ENCODE data around the gene SIK3.

The SIK3 gene

GRCh38 chr11:116938471-116939070 lies 159.7 kb downstream of the SIK3 start:
- no peak for DNase-seq (ENCODE audit: low spot score)
- in situ Hi-C loops (cut with MboI; ENCODE audit: low pct_unique_long_range_greater_than_20kb, low sequenced_read_pairs, unreplicated experiment), result no loop called here
- TF ChIP-seq CTCF (IDR thresholded peaks at IDR 0.05; ENCODE audit: extremely low read depth, insufficient read depth, missing control alignments), result no peak

GRCh38 chr11:116936754-116937446 lies 161.3 kb downstream of the SIK3 start:
- TF ChIP-seq CTCF (IDR thresholded peaks at IDR 0.05; ENCODE audit: extremely low read depth, insufficient read depth, missing control alignments), result no peak
- DNase-seq (ENCODE audit: low spot score), result no peak
- in situ Hi-C loops (cut with MboI; ENCODE audit: low pct_unique_long_range_greater_than_20kb, low sequenced_read_pairs, unreplicated experiment), result no loop called here

- no peak for TF ChIP-seq CTCF (IDR thresholded peaks at IDR 0.05; ENCODE audit: extremely low read depth, insufficient read depth, missing control alignments)
- DNase-seq (ENCODE audit: low spot score), result no peak
- in situ Hi-C loops (cut with MboI; ENCODE audit: low pct_unique_long_range_greater_than_20kb, low sequenced_read_pairs, unreplicated experiment), result no loop called here
Measured at GRCh38 chr11:116935514-116935913, 162.7 kb downstream of the SIK3 start.

GRCh38 chr11:116935089-116935488 lies 163.1 kb downstream of the SIK3 start:
- TF ChIP-seq CTCF (IDR thresholded peaks at IDR 0.05; ENCODE audit: extremely low read depth, insufficient read depth, missing control alignments), result no peak
- in situ Hi-C loops (cut with MboI; ENCODE audit: low pct_unique_long_range_greater_than_20kb, low sequenced_read_pairs, unreplicated experiment), result no loop called here
- no peak for DNase-seq (ENCODE audit: low spot score)

- in situ Hi-C loops (cut with MboI; ENCODE audit: low pct_unique_long_range_greater_than_20kb, low sequenced_read_pairs, unreplicated experiment), result no loop called here
- no peak for DNase-seq (ENCODE audit: low spot score)
- TF ChIP-seq CTCF (IDR thresholded peaks at IDR 0.05; ENCODE audit: extremely low read depth, insufficient read depth, missing control alignments), result no peak
Measured at GRCh38 chr11:116933961-116934360, 164.3 kb downstream of the SIK3 start.

GRCh38 chr11:116932181-116932580 lies 166.0 kb downstream of the SIK3 start:
- no peak for DNase-seq (ENCODE audit: low spot score)
- no peak for TF ChIP-seq CTCF (IDR thresholded peaks at IDR 0.05; ENCODE audit: extremely low read depth, insufficient read depth, missing control alignments)
- in situ Hi-C loops (cut with MboI; ENCODE audit: low pct_unique_long_range_greater_than_20kb, low sequenced_read_pairs, unreplicated experiment), result no loop called here

Measured in GM13977 (cell line).